NCI-H1048 (cell line): ENCODE results near the gene ORC4.
"Not testable (repeated sequence)": the region's sequence is repeated elsewhere in the genome, so short reads cannot be mapped to it uniquely, and the experiment has no call there.

ENCODE experiments used
- DNase-seq: peaks from one replicate; lab custom pipeline; 2025; lab: John Stamatoyannopoulos, UW

ORC4 gene

GRCh38 chr2:148014616-148015015, 5.9 kb downstream of the ORC4 start:
- DNase-seq = no peak

GRCh38 chr2:148013876-148014275, 6.7 kb downstream of the ORC4 start:
- DNase-seq = no peak

GRCh38 chr2:148008411-148008810, 12.1 kb downstream of the ORC4 start:
- DNase-seq = not testable (repeated sequence)

GRCh38 chr2:148007219-148007900, 13.2 kb downstream of the ORC4 start:
- no peak for DNase-seq

GRCh38 chr2:148006249-148007007, 14.1 kb downstream of the ORC4 start:
- DNase-seq = no peak

- DNase-seq = not testable (repeated sequence)
Measured at GRCh38 chr2:148002420-148002819, 18.1 kb downstream of the ORC4 start.

GRCh38 chr2:148000095-148000494, 20.4 kb downstream of the ORC4 start:
- no peak for DNase-seq

- DNase-seq = no peak
Measured at GRCh38 chr2:147999126-147999525, 21.4 kb downstream of the ORC4 start.

- DNase-seq = no peak
Measured at GRCh38 chr2:147998203-147998602, 22.3 kb downstream of the ORC4 start.

- no peak for DNase-seq
Measured at GRCh38 chr2:147996828-147997227, 23.7 kb downstream of the ORC4 start.

GRCh38 chr2:147994965-147995364, 25.6 kb downstream of the ORC4 start:
- DNase-seq = not testable (repeated sequence)

- peak; percentile 4 for DNase-seq
Measured at GRCh38 chr2:147989809-147990403, 30.6 kb downstream of the ORC4 start.

GRCh38 chr2:147989102-147989501, 31.4 kb downstream of the ORC4 start:
- DNase-seq = no peak

- DNase-seq = no peak
Measured at GRCh38 chr2:147980940-147981528, 39.5 kb downstream of the ORC4 start.

GRCh38 chr2:147977679-147978078, 42.9 kb downstream of the ORC4 start:
- no peak for DNase-seq

GRCh38 chr2:147976102-147976501, 44.4 kb downstream of the ORC4 start:
- DNase-seq = no peak

- no peak for DNase-seq
Measured at GRCh38 chr2:147968571-147968970, 52.0 kb downstream of the ORC4 start.

GRCh38 chr2:147952118-147952517, 68.4 kb downstream of the ORC4 start:
- DNase-seq = no peak

- DNase-seq = no peak
Measured at GRCh38 chr2:147945660-147946059, 74.9 kb downstream of the ORC4 start.

GRCh38 chr2:147939313-147939712, 81.2 kb downstream of the ORC4 start:
- DNase-seq = no peak

GRCh38 chr2:147937744-147938349, 82.7 kb downstream of the ORC4 start:
- no peak for DNase-seq

- DNase-seq = no peak
Measured at GRCh38 chr2:147934881-147935620, 85.5 kb downstream of the ORC4 start.
